Measurements from ENCODE around the gene GLT1D1. TPM values are rescaled to one million over a fixed set of nuclear protein-coding genes. Genes with fewer than 3 reads are reported as not detected.

The GLT1D1 gene
- total and polyA plus RNA-seq, 2 of the 8 experiments (the other 6 are each of a cell fraction or from before 2014, with no cell fraction given): 1.5 to 3.6 TPM

GRCh38 chr12:128817111-128818015 lies 35.9 kb upstream of the GLT1D1 start:
- 84% methylated on average over 8 of the region's 8 CpGs; no CpG with 5 or more reads in 1 of the 2 experiments for WGBS, 2 experiments (ENCODE audit: extremely low coverage in 1 of 2, insufficient coverage in 1 of 2, insufficient read length in 1 of 2, insufficient replicate concordance in 2 of 2, low coverage in 1 of 2, low lambda C conversion rate in 2 of 2, missing lambda C conversion rate in 1 of 2)
- no peak overlapping the region for H4K8ac ChIP-seq (ENCODE audit: extremely low read depth, insufficient read depth, low read length)
- peaks cover 30 to 99% of the 10 kb centered on the region in 2 experiments for H3K79me2 ChIP-seq (ENCODE audit: control insufficient read depth in 1 of 2, insufficient read depth in 2 of 2, low read length in 2 of 2)

More at GRCh38 chr12:128817111-128818015, 35.9 kb upstream of the GLT1D1 start:
- H3K4me2 ChIP-seq (ENCODE audit: insufficient read depth in 1 of 2, low read depth in 2 of 2, low read length in 2 of 2): no peak overlapping the region
- H3K4me1 ChIP-seq (replicated peaks in 1 of 4; ENCODE audit: control insufficient read depth in 3 of 4, insufficient read depth in 4 of 4, low read length in 3 of 4): peaks cover 7 to 29% (median 12%) of the 10 kb centered on the region in 4 experiments
- peaks cover 24 to 45% of the 10 kb centered on the region in 2 experiments for H4K20me1 ChIP-seq (replicated peaks in 1 of 2; ENCODE audit: control insufficient read depth in 1 of 2, insufficient read depth in 2 of 2, low read length in 2 of 2)
- H3K79me1 ChIP-seq (ENCODE audit: low read depth, low read length): peaks cover 19% of the 10 kb centered on the region
- H3K4ac ChIP-seq (replicated peaks; ENCODE audit: insufficient read length, low read depth, low read length): no peak overlapping the region
- H2BK20ac ChIP-seq (ENCODE audit: low read length): no peak overlapping the region
- H3K9me3 ChIP-seq (ENCODE audit: insufficient read depth in 2 of 2, low read depth in 1 of 2, low read length in 1 of 2): no peaks in the 10 kb centered on the region
- H3K56ac ChIP-seq (replicated peaks; ENCODE audit: insufficient read length, low read depth, low read length): no peak overlapping the region
- no peaks in the 10 kb centered on the region for H3K27me3 ChIP-seq (replicated peaks in 1 of 4; ENCODE audit: control insufficient read depth in 3 of 4, extremely low read depth in 1 of 4, insufficient read depth in 3 of 4, low read length in 3 of 4)
- H2BK5ac ChIP-seq (ENCODE audit: low read depth, low read length): no peak overlapping the region
- H2BK12ac ChIP-seq (ENCODE audit: low read depth, low read length): no peak overlapping the region
- CTCF ChIA-PET (ENCODE audit: partially characterized antibody): interaction anchor here (0.6 kb wide), 1 partner anchor 461 kb away, joined by 4 read pairs; no protein-coding TSS in a partner anchor
- H2BK120ac ChIP-seq (replicated peaks; ENCODE audit: low read depth, low read length): no peak overlapping the region
- 0 out of 2 replicates have a peak, but pooled peaks have one; percentile 17 for TF ChIP-seq MAX (IDR thresholded peaks at IDR 0.05)
- TF ChIP-seq ATF2 (IDR thresholded peaks at IDR 0.05; ENCODE audit: low read length): 0 out of 2 replicates have a peak, but pooled peaks have one; percentile 20
- TF ChIP-seq TCF12 (IDR thresholded peaks at IDR 0.05; ENCODE audit: low read depth, low read length): no peak
- H3K9ac ChIP-seq (replicated peaks in 1 of 4; ENCODE audit: extremely low read depth in 1 of 4, low read depth in 3 of 4, low read length in 3 of 4): no peak overlapping the region
- H3K23me2 ChIP-seq (ENCODE audit: low read depth, low read length): no peaks in the 10 kb centered on the region; the same call in 1 of the 2 replicates
- H2BK15ac ChIP-seq (ENCODE audit: low read length): no peak overlapping the region
- DNase-seq (ENCODE audit: low read depth in 1 of 2, low spot score in 2 of 2) (no peak), FAIRE-seq (no peak)
- H3K14ac ChIP-seq (ENCODE audit: insufficient read length): no peak overlapping the region
- no peak overlapping the region for H2AK5ac ChIP-seq (ENCODE audit: low read depth, low read length)
- POLR2A ChIA-PET (ENCODE audit: partially characterized antibody): no interaction called here
- H3K36me3 ChIP-seq (ENCODE audit: control insufficient read depth in 2 of 4, insufficient read depth in 4 of 4, low read length in 3 of 4): peaks cover 0 to 25% (median 5%) of the 10 kb centered on the region in 4 experiments; a peak in 4 of 8 replicates
- no peak overlapping the region for H2AFZ ChIP-seq (ENCODE audit: low read length)
- H4K5ac ChIP-seq (ENCODE audit: insufficient read length, low read depth, low read length): no peak overlapping the region
- no peak overlapping the region for H4K91ac ChIP-seq (replicated peaks; ENCODE audit: insufficient read length, low read length)
- H3K23ac ChIP-seq (ENCODE audit: insufficient read length): no peak overlapping the region
- no peak overlapping the region; the same call in 1 of the 2 replicates for H3K18ac ChIP-seq (ENCODE audit: extremely low read depth, low read length)
- H3K27ac ChIP-seq (ENCODE audit: low read depth, low read length): no peak overlapping the region
- H3K4me3 ChIP-seq (ENCODE audit: extremely low read depth in 1 of 4, insufficient read depth in 2 of 4, low read depth in 3 of 4, low read length in 4 of 4): no peak overlapping the region

Measured in H1 (cell line).